H1 (cell line): ENCODE results near the gene OGDH. TPM values are rescaled to one million over a fixed set of nuclear protein-coding genes. Genes with fewer than 3 reads are reported as not detected.

ENCODE experiments used
- CTCF ChIA-PET: fragments of 300-600 bp; sonication (Branson Sonifier 250); formaldehyde crosslinking; loops from one replicate; lab custom pipeline; 2021; ENCODE audit not compliant: partially characterized antibody; lab: Charles Lee
- POLR2A ChIA-PET: fragments of 300-600 bp; sonication (Branson Sonifier 250); formaldehyde crosslinking; loops from one replicate; lab custom pipeline; 2021; ENCODE audit warnings: inconsistent platforms; ENCODE audit not compliant: partially characterized antibody; lab: Charles Lee
- DNase-seq, 2 experiments: peaks; one replicate each; pipeline versions ENCODE4 v3.0.0 to v3.0.0-alpha.2; 2010 to 2022; ENCODE audit warnings: low spot score in 2 of 2, low read depth in 1 of 2, mixed read lengths in 1 of 2
- FAIRE-seq: peaks from 2 replicates; lab custom pipeline; 2011; peaks lifted over from hg19 to GRCh38; lab: Jason Lieb, UNC
- H2AFZ ChIP-seq: 2 replicates; pipeline ENCODE4 v1.8.1; 2012; ENCODE audit warnings: low read length, inconsistent platforms
- H2AK5ac ChIP-seq: 2 replicates; pipeline ENCODE4 v1.6.1; 2013; ENCODE audit warnings: low read depth, low read length
- H2BK120ac ChIP-seq: replicated peaks from 2 replicates; pipeline ENCODE3; 2013; ENCODE audit warnings: low read depth, low read length, inconsistent platforms
- H2BK12ac ChIP-seq: 2 replicates; pipeline ENCODE4 v1.6.1; 2013; ENCODE audit warnings: low read depth, low read length
- H2BK15ac ChIP-seq: 2 replicates; pipeline ENCODE4 v1.6.1; 2013; ENCODE audit warnings: low read length
- H2BK20ac ChIP-seq: 2 replicates; pipeline ENCODE4 v1.6.1; 2013; ENCODE audit warnings: low read length
- H2BK5ac ChIP-seq: 2 replicates; pipeline ENCODE4 v1.6.1; 2013; ENCODE audit warnings: low read depth, low read length
- H3K14ac ChIP-seq: 2 replicates; pipeline ENCODE4 v1.6.1; 2013; ENCODE audit warnings: inconsistent platforms; ENCODE audit not compliant: insufficient read length
- H3K18ac ChIP-seq: 2 replicates; pipeline ENCODE4 v1.6.1; 2013; ENCODE audit warnings: low read length; ENCODE audit errors: extremely low read depth
- H3K23ac ChIP-seq: 2 replicates; pipeline ENCODE4 v1.6.1; 2013; ENCODE audit warnings: inconsistent platforms; ENCODE audit not compliant: insufficient read length
- H3K23me2 ChIP-seq: 2 replicates; pipeline ENCODE4 v1.6.1; 2013; ENCODE audit warnings: low read depth, low read length
- H3K27ac ChIP-seq: 2 replicates; pipeline ENCODE4 v1.6.1; 2011; ENCODE audit warnings: low read depth, low read length, inconsistent platforms
- H3K27me3 ChIP-seq, 4 experiments: replicated peaks in 1 of 4; 1 replicate in 1 of 4; 2 replicates in 3 of 4; pipeline versions ENCODE4 v1.6.1 to v1.8.1; 2011 to 2013; ENCODE audit warnings: low read length in 3 of 4, mild to moderate bottlenecking in 3 of 4, inconsistent platforms in 2 of 4, mixed read lengths in 2 of 4, moderate library complexity in 1 of 4; ENCODE audit not compliant: control insufficient read depth in 3 of 4, insufficient read depth in 3 of 4; ENCODE audit errors: extremely low read depth in 1 of 4
- H3K36me3 ChIP-seq, 4 experiments: 2 replicates each; pipeline versions ENCODE4 v1.6.1 to v1.8.1; 2011 to 2013; ENCODE audit warnings: mild to moderate bottlenecking in 4 of 4, low read length in 3 of 4, moderate library complexity in 2 of 4, control low read depth in 1 of 4, inconsistent platforms in 1 of 4; ENCODE audit not compliant: insufficient read depth in 4 of 4, control insufficient read depth in 2 of 4
- H3K4ac ChIP-seq: replicated peaks from 2 replicates; pipeline ENCODE3; 2013; ENCODE audit warnings: low read length, low read depth, mixed read lengths, inconsistent platforms; ENCODE audit not compliant: insufficient read length
- H3K4me1 ChIP-seq, 4 experiments: replicated peaks in 1 of 4; 1 replicate in 1 of 4; 2 replicates in 3 of 4; pipeline versions ENCODE4 v1.6.1 to v1.8.1; 2011 to 2013; ENCODE audit warnings: low read length in 3 of 4, inconsistent platforms in 2 of 4, mixed read lengths in 1 of 4; ENCODE audit not compliant: insufficient read depth in 4 of 4, control insufficient read depth in 3 of 4
- H3K4me2 ChIP-seq, 2 experiments: 2 replicates each; pipeline versions ENCODE4 v1.6.1 to v1.8.1; 2011 to 2013; ENCODE audit warnings: low read depth in 2 of 2, low read length in 2 of 2, control low read depth in 1 of 2, inconsistent platforms in 1 of 2, mild to moderate bottlenecking in 1 of 2; ENCODE audit not compliant: insufficient read depth in 1 of 2
- H3K4me3 ChIP-seq, 4 experiments: fragments of 200-600, 300-600 bp in 1 of 4; sonication (generic), shearing (Covaris generic), sonication (Bioruptor Twin) in 1 of 4; 2 replicates each; pipeline versions ENCODE4 v1.5.1 to v1.8.1; 2011 to 2016; ENCODE audit warnings: low read length in 4 of 4, low read depth in 3 of 4, control low read depth in 2 of 4, inconsistent platforms in 2 of 4, mild to moderate bottlenecking in 2 of 4, mixed read lengths in 1 of 4, moderate library complexity in 1 of 4; ENCODE audit not compliant: insufficient read depth in 2 of 4; ENCODE audit errors: extremely low read depth in 1 of 4
- H3K56ac ChIP-seq: replicated peaks from 2 replicates; pipeline ENCODE3; 2013; ENCODE audit warnings: low read depth, mild to moderate bottlenecking, mixed read lengths, low read length, inconsistent platforms; ENCODE audit not compliant: insufficient read length
- H3K79me1 ChIP-seq: 2 replicates; pipeline ENCODE4 v1.6.1; 2013; ENCODE audit warnings: low read depth, low read length, control low read depth
- H3K79me2 ChIP-seq, 2 experiments: 2 replicates each; pipeline versions ENCODE4 v1.6.1 to v1.8.1; 2012 to 2013; ENCODE audit warnings: low read length in 2 of 2, mild to moderate bottlenecking in 2 of 2, inconsistent platforms in 1 of 2; ENCODE audit not compliant: insufficient read depth in 2 of 2, control insufficient read depth in 1 of 2
- H3K9ac ChIP-seq, 4 experiments: replicated peaks in 1 of 4; 1 replicate in 1 of 4; 2 replicates in 3 of 4; pipeline versions ENCODE4 v1.6.1 to v1.8.1; 2011 to 2013; ENCODE audit warnings: low read depth in 3 of 4, low read length in 3 of 4, control low read depth in 2 of 4, mild to moderate bottlenecking in 2 of 4, moderate library complexity in 2 of 4, inconsistent platforms in 1 of 4; ENCODE audit errors: extremely low read depth in 1 of 4
- H3K9me3 ChIP-seq, 2 experiments: 2 replicates each; pipeline versions ENCODE4 v1.6.1 to v1.8.1; 2012 to 2013; ENCODE audit warnings: mild to moderate bottlenecking in 2 of 2, moderate library complexity in 2 of 2, control low read depth in 1 of 2, inconsistent platforms in 1 of 2, low read depth in 1 of 2, low read length in 1 of 2, mixed read lengths in 1 of 2; ENCODE audit not compliant: insufficient read depth in 2 of 2
- H4K20me1 ChIP-seq, 2 experiments: replicated peaks in 1 of 2; 2 replicates each; pipeline versions ENCODE3 to v1.8.1; 2011 to 2013; ENCODE audit warnings: inconsistent platforms in 2 of 2, low read length in 2 of 2, mild to moderate bottlenecking in 1 of 2; ENCODE audit not compliant: insufficient read depth in 2 of 2, control insufficient read depth in 1 of 2
- H4K5ac ChIP-seq: 2 replicates; pipeline ENCODE4 v1.6.1; 2013; ENCODE audit warnings: low read length, low read depth, mixed read lengths, inconsistent platforms; ENCODE audit not compliant: insufficient read length
- H4K8ac ChIP-seq: 2 replicates; pipeline ENCODE4 v1.8.0; 2013; ENCODE audit warnings: mild to moderate bottlenecking, moderate library complexity, low read length, inconsistent platforms; ENCODE audit not compliant: insufficient read depth; ENCODE audit errors: extremely low read depth
- H4K91ac ChIP-seq: replicated peaks from 2 replicates; pipeline ENCODE3; 2013; ENCODE audit warnings: low read length, mixed read lengths, inconsistent platforms; ENCODE audit not compliant: insufficient read length
- CHD2 ChIP-seq: IDR thresholded peaks from 2 replicates; pipeline ENCODE4 v1.6.1; 2012; ENCODE audit warnings: low read length, improper control_type of control experiment
- EGR1 ChIP-seq: IDR thresholded peaks from 2 replicates; pipeline ENCODE4 v1.6.1; 2011; ENCODE audit warnings: low read depth, low read length, borderline replicate concordance
- GTF2F1 ChIP-seq: IDR thresholded peaks from 2 replicates; pipeline ENCODE4 v1.6.1; 2012; ENCODE audit warnings: low read depth, low read length, improper control_type of control experiment, borderline replicate concordance
- HDAC6 ChIP-seq: IDR thresholded peaks from one replicate; pipeline ENCODE4 v1.7.1; 2012; ENCODE audit warnings: low read depth, mild to moderate bottlenecking, inconsistent platforms, low read length, moderate library complexity
- KDM5A ChIP-seq: fragments of 200-600 bp; IDR thresholded peaks from 2 replicates; pipeline ENCODE4 v1.7.1; 2012; ENCODE audit warnings: mild to moderate bottlenecking, low read length, inconsistent platforms, mixed read lengths
- RFX5 ChIP-seq: IDR thresholded peaks from 2 replicates; pipeline ENCODE4 v1.6.1; 2011; ENCODE audit warnings: low read depth, low read length, improper control_type of control experiment, borderline replicate concordance
- RXRA ChIP-seq: IDR thresholded peaks from 2 replicates; pipeline ENCODE4 v1.6.1; 2011; ENCODE audit warnings: low read depth, mild to moderate bottlenecking, low read length, moderate library complexity; ENCODE audit not compliant: insufficient read depth
- SP2 ChIP-seq: IDR thresholded peaks from 2 replicates; pipeline ENCODE4 v1.6.1; 2012; ENCODE audit warnings: mild to moderate bottlenecking, low read length, inconsistent platforms
- TAF7 ChIP-seq: optimal IDR thresholded peaks from 2 replicates; pipeline ENCODE3; 2011; ENCODE audit warnings: low read depth, mild to moderate bottlenecking, inconsistent platforms, low read length, moderate library complexity, borderline replicate concordance
- USF2 ChIP-seq: IDR thresholded peaks from 2 replicates; pipeline ENCODE4 v1.6.1; 2011; ENCODE audit warnings: low read length, improper control_type of control experiment
- ZNF274 ChIP-seq: IDR thresholded peaks from 2 replicates; pipeline ENCODE4 v1.7.0; 2012; ENCODE audit warnings: low read length, borderline replicate concordance; ENCODE audit errors: extremely low read depth
- WGBS, 2 experiments: shearing (Covaris generic) in 1 of 2; methylation state at CpG; one replicate each; pipeline versions ENCODE4 v1.1.6 to v1.1.7; 2013 to 2015; ENCODE audit warnings: low lambda C conversion rate in 2 of 2, mixed read lengths in 2 of 2, inconsistent platforms in 1 of 2, low coverage in 1 of 2, missing lambda C conversion rate in 1 of 2; ENCODE audit not compliant: insufficient replicate concordance in 2 of 2, insufficient coverage in 1 of 2, insufficient read length in 1 of 2; ENCODE audit errors: extremely low coverage in 1 of 2, missing lambda C conversion rate in 1 of 2; 5-methylcytosine and 5-hydroxymethylcytosine counted together
- polyA plus RNA-seq, 7 experiments: library from polyadenylated mRNA; depleted of rRNA in 3 of 7; stranded (reverse) in 5 of 7; unstranded in 2 of 7; fragments of >200 nt in 5 of 7; fragments of 200-250 nt in 2 of 7; gene quantifications; 1 replicate in 5 of 7; 2 replicates in 1 of 7; 4 replicates in 1 of 7; pipeline versions ENCODE4 v1.2.1 to v1.2.3, GENCODE V29; 2011 to 2013; ENCODE audit warnings: missing spikeins in 2 of 7, mixed read lengths in 2 of 7
- total RNA-seq: library from RNA; stranded (reverse); fragmentation: NEBNext Ultra II Directional; extraction: Animal tissue kit (Norgen Biotek cat#: 25700); gene quantifications from 2 replicates; pipeline ENCODE4 v1.2.1, GENCODE V29; 2021

OGDH gene
- total and polyA plus RNA-seq, 2 of the 8 experiments (the other 6 are each of a cell fraction or from before 2014, with no cell fraction given): 71.6 to 91.6 TPM

- H2AFZ ChIP-seq: no peak overlapping the region
- H3K36me3 ChIP-seq: peaks cover 0 to 16% (median 7%) of the 10 kb centered on the region in 4 experiments; a peak in 4 of 8 replicates
- no peak overlapping the region for H3K18ac ChIP-seq
- 93% methylated on average over 11 of the region's 11 CpGs; no CpG with 5 or more reads in 1 of the 2 experiments for WGBS, 2 experiments
- H4K91ac ChIP-seq: no peak overlapping the region
- H3K23me2 ChIP-seq: no peaks in the 10 kb centered on the region
- no peak overlapping the region for H3K4me3 ChIP-seq
- H2AK5ac ChIP-seq: no peak overlapping the region
- CTCF ChIA-PET: interaction anchor here (0.9 to 1.7 kb wide), 2 partner anchors 15 to 56 kb away, joined by 3 to 4 read pairs; no protein-coding TSS in a partner anchor
- no peak overlapping the region for H3K56ac ChIP-seq
- no peak overlapping the region for H4K8ac ChIP-seq
- H2BK12ac ChIP-seq: no peak overlapping the region
- no peak overlapping the region for H2BK20ac ChIP-seq
- no peak overlapping the region for H3K9ac ChIP-seq
- no peak overlapping the region for H4K5ac ChIP-seq
- H3K23ac ChIP-seq: no peak overlapping the region
- no peak overlapping the region for H2BK5ac ChIP-seq
- H3K4me2 ChIP-seq: no peak overlapping the region
- no peak for DNase-seq
- H3K4me1 ChIP-seq: no peaks in the 10 kb centered on the region; a peak in 1 of 7 replicates
- no peak overlapping the region for H3K27ac ChIP-seq
- FAIRE-seq: no peak
- no peaks in the 10 kb centered on the region for H3K27me3 ChIP-seq
- no peak overlapping the region for H3K14ac ChIP-seq
- no peak overlapping the region for H2BK120ac ChIP-seq
- no peaks in the 10 kb centered on the region for H3K9me3 ChIP-seq
- H2BK15ac ChIP-seq: no peak overlapping the region
- peaks cover 13% of the 10 kb centered on the region for H3K79me1 ChIP-seq
- POLR2A ChIA-PET: interaction anchor here (1.3 to 2.0 kb wide), 4 partner anchors 9 to 15 kb away, joined by 3 to 6 read pairs (median 4); partner anchors contain the start of gene OGDH
- no peak overlapping the region for H3K4ac ChIP-seq
- peaks cover 3 to 21% of the 10 kb centered on the region in 2 experiments for H4K20me1 ChIP-seq
- peaks cover 10 to 85% of the 10 kb centered on the region in 2 experiments for H3K79me2 ChIP-seq
- no peak for TF ChIP-seq RXRA
- no peak for TF ChIP-seq GTF2F1
- no peak for TF ChIP-seq ZNF274
- no peak for TF ChIP-seq CHD2
- no peak for TF ChIP-seq EGR1
- no peak for TF ChIP-seq SP2
- no peak for TF ChIP-seq RFX5
- TF ChIP-seq TAF7: no peak
- no peak for TF ChIP-seq HDAC6
- TF ChIP-seq USF2: no peak
- no peak for TF ChIP-seq KDM5A
Observed at GRCh38 chr7:44621034-44621749, 14.8 kb downstream of the OGDH start.
